Measurements from ENCODE around the gene MAPKBP1. TPM values are rescaled to one million over a fixed set of nuclear protein-coding genes. Genes with fewer than 3 reads are reported as not detected.

The MAPKBP1 gene
- total RNA-seq, 2 experiments from 2014 or later, result 16.6 to 17.2 TPM

- ChIA-PET CTCF (no interaction called here), POLR2A (no interaction called here)
- Mint-ChIP-seq H3K36me3 (ENCODE audit: low read depth) (no peaks in the 10 kb centered on the region), H3K27me3 (no peaks in the 10 kb centered on the region), H3K4me3 (no peak overlapping the region), H3K27ac (no peak overlapping the region), H3K4me1 (ENCODE audit: low read depth) (peaks cover 9% of the 10 kb centered on the region), H3K9me3 (no peaks in the 10 kb centered on the region)
- intact Hi-C loops (cut with micrococcal nuclease), result no loop called here
- no peak for TF ChIP-seq CTCF (IDR thresholded peaks at IDR 0.05)
- DNase-seq, result no peak
- no peak for ATAC-seq
Observed at GRCh38 chr15:41872166-41872747, 98.0 kb downstream of the MAPKBP1 start.

- Mint-ChIP-seq H3K4me3 (no peak overlapping the region), H3K36me3 (ENCODE audit: low read depth) (no peaks in the 10 kb centered on the region), H3K4me1 (ENCODE audit: low read depth) (peaks cover 9% of the 10 kb centered on the region), H3K9me3 (no peaks in the 10 kb centered on the region), H3K27me3 (no peaks in the 10 kb centered on the region), H3K27ac (no peak overlapping the region)
- no peak for DNase-seq
- CTCF ChIA-PET, result no interaction called here
- ATAC-seq, result no peak
- TF ChIP-seq CTCF (IDR thresholded peaks at IDR 0.05), result no peak
- intact Hi-C loops (cut with micrococcal nuclease), result no loop called here
- POLR2A ChIA-PET, result no interaction called here
Observed at GRCh38 chr15:41873711-41874110, 99.4 kb downstream of the MAPKBP1 start.

GRCh38 chr15:41874736-41875135 lies 100.5 kb downstream of the MAPKBP1 start:
- Mint-ChIP-seq H3K36me3 (ENCODE audit: low read depth) (no peaks in the 10 kb centered on the region), H3K27ac (no peak overlapping the region), H3K27me3 (no peaks in the 10 kb centered on the region), H3K9me3 (no peaks in the 10 kb centered on the region), H3K4me1 (ENCODE audit: low read depth) (peaks cover 9% of the 10 kb centered on the region), H3K4me3 (no peak overlapping the region)
- no peak for TF ChIP-seq CTCF (IDR thresholded peaks at IDR 0.05)
- ChIA-PET POLR2A (interaction anchor here (0.7 kb wide), 1 partner anchor 62 kb away, joined by 3 read pairs; no protein-coding TSS in a partner anchor), CTCF (interaction anchor here (0.6 to 1.2 kb wide), 2 partner anchors 30 to 95 kb away, joined by 4 to 5 read pairs; no protein-coding TSS in a partner anchor)
- ATAC-seq (no peak), DNase-seq (no peak)
- intact Hi-C loops (cut with micrococcal nuclease), result no loop called here

DNA sequence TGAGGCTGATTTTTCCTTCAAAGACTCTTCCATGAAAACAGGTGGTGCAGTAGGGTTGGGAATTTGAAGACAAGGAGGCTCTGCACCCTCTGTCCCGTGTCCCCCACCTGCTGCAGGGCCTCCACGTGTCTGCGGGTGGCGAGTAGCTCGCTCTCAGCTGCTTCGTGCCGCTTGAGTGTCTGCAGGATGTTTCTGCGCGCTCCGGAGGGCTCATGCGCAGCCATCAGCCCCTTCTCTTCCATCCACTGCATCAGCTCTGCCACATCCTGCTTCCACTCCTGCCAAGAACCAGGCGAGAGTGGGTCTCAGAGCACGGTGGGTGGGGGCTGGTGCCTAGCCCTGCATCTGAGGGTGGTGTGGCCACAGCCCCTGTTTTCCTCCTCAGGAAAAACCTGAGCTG lies 101.7 kb downstream of the MAPKBP1 start:
- ChIA-PET CTCF (interaction anchor here (0.7 to 1.4 kb wide), 2 partner anchors 103 to 108 kb away, joined by 3 read pairs; no protein-coding TSS in a partner anchor), POLR2A (interaction anchor here (0.7 kb wide), 1 partner anchor 98 kb away, joined by 3 read pairs; no protein-coding TSS in a partner anchor)
- no peak for TF ChIP-seq CTCF (IDR thresholded peaks at IDR 0.05)
- Mint-ChIP-seq H3K9me3 (no peaks in the 10 kb centered on the region), H3K4me3 (no peak overlapping the region), H3K27ac (no peak overlapping the region), H3K36me3 (ENCODE audit: low read depth) (no peaks in the 10 kb centered on the region), H3K4me1 (ENCODE audit: low read depth) (peaks cover 3% of the 10 kb centered on the region), H3K27me3 (peaks cover 5% of the 10 kb centered on the region)
- DNase-seq (no peak), ATAC-seq (no peak)
- intact Hi-C loops (cut with micrococcal nuclease), result no loop called here

DNA sequence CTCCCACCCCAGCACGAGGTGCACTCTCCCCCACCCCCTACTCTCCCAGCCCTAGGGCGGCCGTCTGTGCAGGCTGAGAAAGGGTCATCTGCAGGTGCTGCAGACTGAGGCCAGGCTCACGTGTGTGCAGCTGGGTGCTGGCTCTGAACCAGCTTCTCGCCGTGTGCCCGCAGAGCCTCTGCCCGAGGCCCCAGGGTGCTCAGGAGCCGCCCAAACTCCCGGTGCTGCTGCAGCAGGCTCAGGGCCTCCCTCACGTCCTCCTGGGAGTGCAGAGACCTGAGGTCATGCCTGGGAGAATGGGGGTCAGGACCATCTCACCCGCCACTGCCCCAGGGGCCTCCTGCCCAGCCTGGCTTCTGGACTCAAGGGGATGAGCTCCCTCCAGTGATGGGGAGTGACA lies 102.4 kb downstream of the MAPKBP1 start:
- Mint-ChIP-seq H3K4me1 (ENCODE audit: low read depth) (peaks cover 4% of the 10 kb centered on the region), H3K27ac (no peak overlapping the region), H3K36me3 (ENCODE audit: low read depth) (no peaks in the 10 kb centered on the region), H3K27me3 (peaks cover 11% of the 10 kb centered on the region), H3K4me3 (no peak overlapping the region), H3K9me3 (no peaks in the 10 kb centered on the region)
- no peak for ATAC-seq
- DNase-seq, result no peak
- intact Hi-C loops (cut with micrococcal nuclease), result no loop called here
- CTCF ChIA-PET, result interaction anchor here (1.4 kb wide), 1 partner anchor 104 kb away, joined by 3 read pairs; no protein-coding TSS in a partner anchor
- TF ChIP-seq CTCF (IDR thresholded peaks at IDR 0.05), result no peak
- POLR2A ChIA-PET, result no interaction called here

Small RNA genes within 50 kb of the gene (microRNA-seq; reads per million reads assigned to microRNA genes)
- gene MIR4310 (ENCODE audit: borderline microRNAs expressed, borderline replicate concordance), result not detected

Other genes with a start within 250 kb of the MAPKBP1 start
- 10 to 100 TPM; 54.7 to 54.8 TPM for gene RPAP1, start 230.2 kb upstream of the MAPKBP1 start, total RNA-seq
- gene TYRO3, start 215.3 kb upstream of the MAPKBP1 start, total RNA-seq, result 1 to 10 TPM in 1 of 2 experiments, under 1 TPM in 1; 0.67 to 1.3 TPM
- gene MGA, start 114.1 kb upstream of the MAPKBP1 start, total RNA-seq, result 10 to 100 TPM; 30.7 to 32.6 TPM
- 10 to 100 TPM in 1 of 2 experiments, 1 to 10 TPM in 1; 8.2 to 13.2 TPM for gene JMJD7, start 53.6 kb downstream of the MAPKBP1 start, total RNA-seq
- gene PLA2G4B, start 64.4 kb downstream of the MAPKBP1 start, total RNA-seq, result 1 to 10 TPM; 4.2 to 4.8 TPM
- gene SPTBN5, start 119.6 kb downstream of the MAPKBP1 start, total RNA-seq, result under 1 TPM; 0.11 to 0.14 TPM
- gene EHD4, start 198.1 kb downstream of the MAPKBP1 start, total RNA-seq, result 10 to 100 TPM; 22.3 to 22.6 TPM
- gene PLA2G4E, start 246.6 kb downstream of the MAPKBP1 start, total RNA-seq, result not detected